SJSA1 (cell line): ENCODE results near the gene TNRC6B. TPM values are rescaled to one million over a fixed set of nuclear protein-coding genes. Genes with fewer than 3 reads are reported as not detected.

Source experiments
- DNase-seq, 2 experiments: peaks; one replicate each; pipeline ENCODE4 v3.0.0-alpha.2; 2015 to 2020; ENCODE audit warnings: low spot score in 2 of 2, low read depth in 1 of 2
- H3K27ac ChIP-seq: fragments of 250-450 bp; sonication (Bioruptor Pico); 2 replicates; pipeline ENCODE4 v1.5.1; 2020; ENCODE audit warnings: mild to moderate bottlenecking, moderate library complexity
- H3K27me3 ChIP-seq: fragments of 250-450 bp; sonication (Bioruptor Pico); replicated peaks from 2 replicates; pipeline ENCODE4 v1.5.1; 2020; ENCODE audit warnings: mild to moderate bottlenecking, moderate library complexity
- H3K36me3 ChIP-seq: fragments of 250-450 bp; sonication (Bioruptor Pico); 2 replicates; pipeline ENCODE4 v1.5.1; 2020; ENCODE audit warnings: mild to moderate bottlenecking
- H3K4me1 ChIP-seq: fragments of 250-450 bp; sonication (Bioruptor Pico); replicated peaks from 2 replicates; pipeline ENCODE4 v1.6.1; 2021; ENCODE audit warnings: mild to moderate bottlenecking
- H3K4me3 ChIP-seq: fragments of 250-450 bp; sonication (Bioruptor Pico); 2 replicates; pipeline ENCODE4 v1.5.1; 2020; ENCODE audit warnings: mild to moderate bottlenecking
- H3K9me3 ChIP-seq: fragments of 250-450 bp; sonication (Bioruptor Pico); replicated peaks from 2 replicates; pipeline ENCODE4 v1.5.1; 2020; ENCODE audit warnings: mild to moderate bottlenecking
- total RNA-seq: library from RNA; depleted of rRNA; stranded (reverse); fragments of >200 nt; shearing (Covaris generic); gene quantifications from 2 replicates; pipeline ENCODE4 v1.2.3, GENCODE V29; 2014

TNRC6B gene
- total RNA-seq, 1 experiment from 2014 or later = 16.6 TPM

DNA sequence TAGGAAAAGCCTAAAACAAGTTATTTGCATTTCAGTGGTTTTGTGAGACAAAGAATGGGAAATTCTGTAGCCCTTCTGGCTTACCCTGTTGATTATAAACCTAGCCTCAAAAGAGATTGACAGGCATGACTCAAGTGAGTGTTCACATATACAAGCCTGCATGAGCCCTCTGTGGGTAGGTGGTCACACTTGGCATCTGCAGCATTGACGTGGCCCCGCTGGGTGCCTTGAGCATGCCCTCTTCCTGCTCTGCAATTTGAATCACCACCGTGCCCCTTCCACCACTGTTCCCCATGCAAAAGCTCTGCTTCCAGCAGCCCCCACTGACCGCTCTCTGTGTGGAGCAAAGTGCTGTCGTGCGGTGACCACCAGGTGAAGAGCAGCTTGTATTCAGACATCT lies 147.6 kb downstream of the TNRC6B start:
- no peak overlapping the region for H3K4me3 ChIP-seq

DNA sequence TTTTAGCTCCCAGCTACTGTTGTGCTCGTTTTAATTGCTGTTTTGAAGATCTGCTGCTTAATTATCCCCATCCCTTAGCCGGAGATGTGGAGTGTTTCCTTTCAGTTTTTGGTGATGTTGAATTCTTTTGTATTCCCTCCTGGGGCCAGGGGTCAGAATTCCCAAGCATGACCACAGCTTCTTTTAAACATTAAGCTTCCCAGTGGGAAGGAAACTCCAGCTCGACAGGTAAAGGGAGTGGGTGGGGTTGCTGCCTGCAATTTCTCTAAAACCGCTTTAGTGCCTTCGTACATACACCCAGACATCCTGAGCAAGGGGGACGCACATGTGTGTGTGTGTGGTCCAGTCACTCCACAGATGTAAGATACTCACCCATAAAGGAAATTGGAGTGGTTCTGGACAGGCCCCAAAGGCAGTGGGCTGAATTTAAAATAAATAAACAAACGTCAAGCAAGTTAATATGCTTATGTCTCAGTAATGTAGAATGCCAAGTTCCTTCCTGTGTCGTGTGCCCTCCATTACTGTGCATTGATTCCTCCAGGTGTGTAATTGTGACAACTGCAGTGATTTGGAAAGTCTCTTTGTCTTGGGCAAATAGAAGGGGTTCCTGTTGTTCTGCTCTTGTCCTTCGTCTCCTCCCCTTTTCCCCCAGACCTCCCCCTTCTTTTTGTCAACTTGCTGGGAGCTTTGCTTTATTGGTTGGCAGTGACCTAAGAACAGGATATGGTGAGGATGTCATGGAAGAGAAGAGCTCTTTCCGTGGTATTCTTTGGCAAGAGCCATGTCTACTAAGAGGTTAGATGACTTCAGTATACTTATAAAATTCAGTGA lies 149.4 kb downstream of the TNRC6B start:
- H3K36me3 ChIP-seq = 0 out of 2 replicates have a peak, but pooled peaks cover 4% of the 10 kb centered on the region
- peak; percentile 78 to 86 for DNase-seq
- H3K4me1 ChIP-seq = peaks cover 59% of the 10 kb centered on the region
- H3K27me3 ChIP-seq = no peaks in the 10 kb centered on the region
- H3K9me3 ChIP-seq = no peaks in the 10 kb centered on the region
- H3K27ac ChIP-seq = peak overlapping the region; percentile 23
- peak overlapping the region; percentile 4; the same call in 1 of the 2 replicates for H3K4me3 ChIP-seq

More for the DNA sequence above, 147.6 kb downstream of the TNRC6B start:
- peak; percentile 61 to 71 for DNase-seq
- H3K27ac ChIP-seq = no peak overlapping the region
- H3K27me3 ChIP-seq = no peaks in the 10 kb centered on the region
- H3K9me3 ChIP-seq = no peaks in the 10 kb centered on the region
- peaks cover 70% of the 10 kb centered on the region for H3K4me1 ChIP-seq
- H3K36me3 ChIP-seq = peaks cover 20% of the 10 kb centered on the region

DNA sequence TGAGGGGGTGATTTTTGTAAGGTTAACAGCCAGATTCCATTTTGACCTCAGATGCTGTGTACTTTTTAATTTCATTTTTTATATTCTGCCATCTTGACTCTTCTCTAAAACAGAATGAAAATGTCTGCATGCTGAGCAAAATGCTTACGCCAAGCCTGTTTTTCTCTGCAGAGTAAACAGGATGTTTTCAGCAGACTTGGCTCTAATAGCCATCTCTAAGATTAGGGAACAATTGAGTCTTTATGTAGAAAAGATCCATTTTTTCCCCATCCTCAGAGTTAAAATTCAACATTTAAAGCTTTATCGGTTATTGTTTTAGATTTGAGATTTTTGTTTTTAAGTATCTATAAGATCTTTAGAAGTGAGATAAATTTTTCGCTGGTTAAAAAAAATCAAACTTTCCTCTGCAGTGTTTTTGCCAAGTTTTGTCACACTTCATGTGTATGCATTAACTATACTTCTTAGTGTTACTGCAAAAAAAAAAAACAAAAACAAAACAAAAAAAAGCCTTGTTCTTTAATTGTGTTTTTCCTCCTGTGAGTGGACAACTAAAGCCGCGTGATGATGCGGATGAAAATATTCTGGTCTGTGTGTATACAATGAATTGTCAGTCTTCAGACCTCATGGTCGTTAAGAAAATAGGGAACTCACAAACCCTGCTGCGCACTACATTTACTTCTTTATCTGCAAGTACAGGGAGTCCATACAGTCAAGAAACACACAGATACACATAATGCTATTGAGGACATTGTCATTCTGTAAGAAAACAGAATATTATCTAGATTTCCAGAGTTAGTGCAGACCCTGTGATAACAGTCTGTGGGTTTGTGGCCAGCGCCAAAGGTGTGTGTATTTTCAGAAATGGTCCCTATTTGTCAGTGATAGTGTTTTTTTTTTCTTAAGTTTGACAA lies 151.1 kb downstream of the TNRC6B start:
- no peaks in the 10 kb centered on the region for H3K9me3 ChIP-seq

DNA sequence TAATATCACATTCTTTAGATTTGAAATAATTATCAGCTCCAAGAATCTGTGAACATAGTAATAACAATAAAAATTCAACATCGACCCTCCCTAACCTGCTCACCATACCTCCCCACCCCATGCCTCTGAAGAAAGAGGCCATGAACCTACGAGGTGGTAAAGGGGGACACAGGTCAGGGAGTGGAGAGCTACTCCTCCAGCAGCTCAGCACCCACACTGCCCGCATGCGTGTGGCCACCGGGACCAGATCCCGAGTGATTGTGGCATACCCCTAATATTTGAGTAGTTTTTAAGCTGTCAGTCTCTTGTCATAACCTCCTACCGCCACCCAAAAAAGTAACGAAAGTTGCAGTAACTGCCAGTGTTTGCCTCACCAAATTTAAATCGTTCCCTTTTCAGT lies 151.7 kb downstream of the TNRC6B start:
- DNase-seq = no peak
- H3K9me3 ChIP-seq = no peaks in the 10 kb centered on the region
- H3K27me3 ChIP-seq = no peaks in the 10 kb centered on the region
- H3K36me3 ChIP-seq = no peaks in the 10 kb centered on the region; the same call in 1 of the 2 replicates
- no peak overlapping the region for H3K4me3 ChIP-seq
- peaks cover 51% of the 10 kb centered on the region for H3K4me1 ChIP-seq
- no peak overlapping the region for H3K27ac ChIP-seq

More for the DNA sequence above, 151.1 kb downstream of the TNRC6B start:
- DNase-seq = no peak
- Histone ChIP-seq H3K27me3 (no peaks in the 10 kb centered on the region), H3K27ac (no peak overlapping the region), H3K4me1 (peaks cover 58% of the 10 kb centered on the region), H3K36me3 (no peaks in the 10 kb centered on the region; the same call in 1 of the 2 replicates), H3K4me3 (no peak overlapping the region)

DNA sequence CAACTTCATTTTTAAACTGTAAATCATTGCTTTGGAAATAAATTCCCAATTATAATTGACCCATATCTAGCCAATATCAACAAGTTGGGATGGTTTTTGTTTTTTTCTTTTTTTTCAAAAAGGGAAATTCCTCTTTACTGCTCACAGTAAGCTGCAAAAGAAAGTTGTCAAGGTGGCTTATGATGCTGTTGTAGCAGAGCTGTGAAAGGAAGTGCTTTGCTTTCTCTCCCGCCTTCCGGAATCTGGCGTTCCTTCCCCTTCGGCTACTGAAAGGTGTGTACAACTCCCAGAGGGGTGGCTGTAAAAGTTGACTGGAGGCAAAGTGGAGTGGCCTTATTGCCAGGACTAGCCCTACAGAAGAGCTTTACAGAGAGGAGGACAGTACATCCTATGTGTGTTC lies 152.4 kb downstream of the TNRC6B start:
- Histone ChIP-seq H3K4me3 (no peak overlapping the region), H3K4me1 (peaks cover 45% of the 10 kb centered on the region), H3K36me3 (no peaks in the 10 kb centered on the region; the same call in 1 of the 2 replicates), H3K27ac (no peak overlapping the region), H3K9me3 (no peaks in the 10 kb centered on the region), H3K27me3 (no peaks in the 10 kb centered on the region)
- DNase-seq = no peak

DNA sequence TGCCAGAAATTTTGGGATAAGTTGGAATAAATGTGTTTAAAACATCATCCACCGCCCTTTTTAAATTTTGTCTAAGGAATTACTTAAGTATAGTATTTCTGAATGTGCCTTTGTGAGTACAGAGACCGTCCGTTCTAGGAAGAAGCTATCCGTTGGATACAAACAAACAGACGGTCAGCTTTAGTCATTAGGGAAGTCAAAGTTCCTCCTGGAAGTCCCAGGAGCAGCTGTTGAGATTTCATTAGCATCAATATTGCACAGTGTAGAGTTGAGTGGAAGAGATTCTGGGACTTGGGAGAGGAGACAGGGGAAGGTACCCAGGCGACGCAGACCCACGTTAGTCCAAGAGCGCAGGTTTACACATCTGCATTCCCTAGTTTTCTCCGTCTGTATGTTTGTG lies 152.9 kb downstream of the TNRC6B start:
- Histone ChIP-seq H3K4me3 (no peak overlapping the region), H3K9me3 (no peaks in the 10 kb centered on the region), H3K36me3 (no peaks in the 10 kb centered on the region; the same call in 1 of the 2 replicates), H3K27ac (no peak overlapping the region), H3K27me3 (no peaks in the 10 kb centered on the region), H3K4me1 (peaks cover 40% of the 10 kb centered on the region)
- no peak for DNase-seq

DNA sequence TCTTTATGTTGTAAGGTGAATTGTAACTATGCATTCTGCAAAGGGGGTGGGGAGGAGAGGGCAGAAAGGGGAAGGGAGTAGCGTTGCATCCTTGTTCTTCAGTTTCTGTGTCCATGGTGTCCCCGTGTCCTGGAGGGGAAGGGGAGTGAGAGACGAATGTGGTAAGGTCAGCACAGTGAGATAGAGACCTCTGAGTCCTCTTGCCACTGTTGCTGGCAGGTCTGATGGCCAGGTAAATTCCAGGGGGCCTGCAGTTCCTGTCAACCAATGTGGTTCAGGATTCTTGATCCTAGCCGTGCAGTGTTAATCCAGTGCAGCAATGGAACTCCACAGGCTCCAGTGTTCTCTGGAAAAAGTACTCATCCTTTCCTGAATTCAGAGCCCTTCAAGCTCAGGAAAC lies 154.0 kb downstream of the TNRC6B start:
- no peaks in the 10 kb centered on the region; the same call in 1 of the 2 replicates for H3K36me3 ChIP-seq
- DNase-seq = no peak
- no peaks in the 10 kb centered on the region for H3K27me3 ChIP-seq
- H3K9me3 ChIP-seq = no peaks in the 10 kb centered on the region
- H3K27ac ChIP-seq = no peak overlapping the region; the same call in 1 of the 2 replicates
- H3K4me1 ChIP-seq = peaks cover 31% of the 10 kb centered on the region
- H3K4me3 ChIP-seq = no peak overlapping the region

DNA sequence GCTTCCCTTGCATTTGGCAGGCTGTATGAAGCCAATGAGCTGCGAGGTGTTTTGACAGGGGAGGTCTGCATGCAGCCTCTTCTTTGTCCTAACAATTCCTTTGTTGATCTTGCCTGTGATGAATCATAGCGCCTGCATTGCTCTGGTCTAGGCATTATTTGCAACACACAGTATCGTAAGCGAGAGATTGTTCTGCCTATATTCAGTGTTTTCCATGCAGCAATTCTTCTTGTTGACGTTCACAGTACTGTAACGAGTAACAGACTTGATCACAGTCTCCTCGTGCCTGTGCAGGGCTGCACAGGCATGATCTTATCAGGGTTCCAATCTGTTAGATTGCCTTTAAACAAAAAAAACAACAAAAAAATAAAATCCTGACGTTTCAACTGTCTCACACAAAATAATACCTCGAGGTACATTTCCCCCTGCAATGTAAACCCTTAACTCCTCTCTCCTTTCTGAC lies 154.6 kb downstream of the TNRC6B start:
- Histone ChIP-seq H3K27me3 (no peaks in the 10 kb centered on the region), H3K36me3 (no peaks in the 10 kb centered on the region; the same call in 1 of the 2 replicates), H3K4me1 (peaks cover 24% of the 10 kb centered on the region), H3K27ac (peak overlapping the region; percentile 47), H3K9me3 (no peaks in the 10 kb centered on the region), H3K4me3 (no peak overlapping the region)
- DNase-seq = peak; percentile 66 to 74

DNA sequence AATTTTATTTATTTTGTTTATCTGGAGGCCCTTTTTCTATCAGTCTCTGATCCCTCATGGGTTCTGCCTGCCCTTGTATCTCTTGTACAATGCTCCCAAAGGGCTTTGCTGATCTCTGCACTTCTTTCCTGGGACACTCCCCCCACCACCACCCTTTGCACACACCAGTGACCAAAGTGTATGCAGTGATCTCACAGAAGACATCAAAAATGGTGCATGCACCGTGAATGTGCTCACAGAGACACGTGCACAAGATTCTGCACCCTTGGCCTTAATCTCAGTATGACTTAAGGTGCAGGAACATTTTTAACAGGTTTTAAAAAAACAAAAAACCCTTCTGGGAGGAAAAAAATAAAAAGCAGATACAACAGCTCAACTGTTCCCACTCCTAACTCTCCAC lies 156.3 kb downstream of the TNRC6B start:
- Histone ChIP-seq H3K4me1 (peaks cover 15% of the 10 kb centered on the region), H3K36me3 (no peaks in the 10 kb centered on the region; the same call in 1 of the 2 replicates), H3K27me3 (no peaks in the 10 kb centered on the region), H3K9me3 (no peaks in the 10 kb centered on the region), H3K27ac (no peak overlapping the region), H3K4me3 (no peak overlapping the region)
- no peak for DNase-seq

DNA sequence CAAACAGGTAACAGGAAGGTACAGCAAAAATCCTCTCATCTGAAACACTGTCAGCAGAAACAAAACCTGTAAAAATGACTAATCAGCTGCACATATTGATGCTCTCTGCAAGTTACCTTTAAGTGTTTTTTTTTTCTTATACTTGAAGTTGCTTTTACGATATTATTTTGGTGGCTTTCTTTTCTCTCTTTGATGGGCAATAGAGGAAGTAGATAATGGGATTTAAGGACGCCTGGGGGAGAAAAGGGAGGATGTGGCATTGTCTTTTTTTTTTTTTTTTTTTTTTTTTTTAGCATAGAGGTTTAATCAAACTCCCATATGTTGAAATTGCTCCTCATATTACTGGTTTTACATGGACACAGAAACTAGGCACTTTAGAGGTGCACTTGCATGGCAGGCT lies 157.2 kb downstream of the TNRC6B start:
- Histone ChIP-seq H3K4me1 (peaks cover 15% of the 10 kb centered on the region), H3K27ac (no peak overlapping the region), H3K36me3 (no peaks in the 10 kb centered on the region; the same call in 1 of the 2 replicates), H3K4me3 (no peak overlapping the region), H3K9me3 (no peaks in the 10 kb centered on the region), H3K27me3 (no peaks in the 10 kb centered on the region)
- no peak for DNase-seq

DNA sequence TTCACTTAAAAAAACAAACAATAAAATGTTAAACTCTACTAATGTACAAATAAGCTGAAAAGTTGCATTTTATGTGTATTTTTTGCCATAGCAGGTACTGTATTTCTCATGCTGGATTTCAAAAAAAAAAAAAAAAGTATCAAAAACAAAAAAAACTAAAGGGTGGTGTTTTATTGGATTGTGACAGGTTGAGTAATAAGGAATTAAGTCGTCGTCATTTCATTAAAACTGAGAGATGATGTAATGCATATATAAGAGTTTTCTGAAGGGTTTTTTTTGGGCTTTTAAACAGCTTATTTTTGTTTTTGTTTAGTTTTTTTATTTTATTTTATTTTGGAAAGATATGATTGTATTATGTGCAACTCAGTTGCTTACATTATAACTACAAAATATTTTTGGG lies 157.6 kb downstream of the TNRC6B start:
- Histone ChIP-seq H3K36me3 (no peaks in the 10 kb centered on the region; the same call in 1 of the 2 replicates), H3K4me1 (peaks cover 15% of the 10 kb centered on the region), H3K27me3 (no peaks in the 10 kb centered on the region), H3K4me3 (no peak overlapping the region), H3K9me3 (no peaks in the 10 kb centered on the region), H3K27ac (no peak overlapping the region)
- no peak for DNase-seq

DNA sequence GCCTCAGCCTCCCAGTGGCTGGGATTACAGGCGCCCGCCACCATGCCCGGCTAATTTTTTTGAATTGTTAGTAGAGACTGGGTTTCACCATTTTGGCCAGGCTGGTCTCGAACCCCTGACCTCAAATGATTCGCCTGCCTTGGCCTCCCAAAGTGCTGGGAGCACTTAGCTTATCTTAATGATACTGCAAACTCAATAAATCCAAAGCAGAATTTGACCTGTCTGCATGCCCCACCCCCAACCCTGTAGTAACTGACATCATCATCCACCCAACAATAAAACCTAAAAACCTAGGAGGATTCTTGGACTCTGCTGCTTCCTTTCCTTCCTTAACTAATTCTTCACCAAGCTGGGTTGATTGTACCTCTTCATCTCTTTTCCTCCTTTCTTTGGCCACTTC lies 162.3 kb downstream of the TNRC6B start:
- Histone ChIP-seq H3K27ac (no peak overlapping the region), H3K27me3 (no peaks in the 10 kb centered on the region), H3K36me3 (no peaks in the 10 kb centered on the region), H3K4me1 (peaks cover 2% of the 10 kb centered on the region), H3K4me3 (no peak overlapping the region), H3K9me3 (no peaks in the 10 kb centered on the region)
- DNase-seq = no peak

DNA sequence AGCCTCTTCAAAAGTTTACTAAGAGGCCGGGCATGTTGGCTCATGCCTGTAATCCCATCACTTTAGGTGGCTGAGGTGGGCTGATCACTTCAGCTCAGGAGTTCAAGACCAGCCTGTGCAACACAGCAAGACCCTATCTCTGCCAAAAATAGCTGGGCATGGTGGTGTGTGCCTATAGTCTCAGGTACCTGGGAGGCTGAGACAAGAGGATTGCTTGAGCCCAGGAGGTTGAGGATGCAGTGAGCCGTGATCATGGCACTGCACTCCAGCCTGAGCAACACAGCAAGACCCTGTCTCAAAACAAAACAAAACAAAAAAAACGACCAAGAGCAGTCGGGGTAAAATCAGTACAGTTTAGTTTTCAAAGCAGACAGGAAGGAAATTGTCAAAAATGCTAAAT lies 163.9 kb downstream of the TNRC6B start:
- Histone ChIP-seq H3K4me3 (no peak overlapping the region), H3K27ac (no peak overlapping the region), H3K36me3 (peaks cover 3% of the 10 kb centered on the region; the same call in 1 of the 2 replicates), H3K27me3 (no peaks in the 10 kb centered on the region), H3K4me1 (peaks cover 5% of the 10 kb centered on the region), H3K9me3 (no peaks in the 10 kb centered on the region)
- DNase-seq = no peak
